Measurements from ENCODE around the gene YPEL5.
"Not testable (repeated sequence)": the region's sequence is repeated elsewhere in the genome, so short reads cannot be mapped to it uniquely, and the experiment has no call there.

YPEL5 gene

GRCh38 chr2:30136764-30137444, 9.9 kb upstream of the YPEL5 start:
- in situ Hi-C loops (cut with MboI; ENCODE audit: low sequenced_read_pairs) = no loop called here

- in situ Hi-C loops (cut with MboI; ENCODE audit: low sequenced_read_pairs) = no loop called here
Measured at GRCh38 chr2:30139131-30139870, 7.5 kb upstream of the YPEL5 start.

GRCh38 chr2:30141136-30141535, 5.7 kb upstream of the YPEL5 start:
- in situ Hi-C loops (cut with MboI; ENCODE audit: low sequenced_read_pairs) = no loop called here

GRCh38 chr2:30144260-30144659, 2.5 kb upstream of the YPEL5 start:
- in situ Hi-C loops (cut with MboI; ENCODE audit: low sequenced_read_pairs) = no loop called here

GRCh38 chr2:30144951-30145350, 1.9 kb upstream of the YPEL5 start:
- in situ Hi-C loops (cut with MboI; ENCODE audit: low sequenced_read_pairs) = not testable (repeated sequence)

GRCh38 chr2:30145826-30146336, 926 bp upstream of the YPEL5 start:
- in situ Hi-C loops (cut with MboI; ENCODE audit: low sequenced_read_pairs) = no loop called here

- in situ Hi-C loops (cut with MboI; ENCODE audit: low sequenced_read_pairs) = no loop called here
Measured at GRCh38 chr2:30147196-30147714, 448 bp downstream of the YPEL5 start.

GRCh38 chr2:30147715-30148610, 1.2 kb downstream of the YPEL5 start:
- in situ Hi-C loops (cut with MboI; ENCODE audit: low sequenced_read_pairs) = no loop called here

- in situ Hi-C loops (cut with MboI; ENCODE audit: low sequenced_read_pairs) = no loop called here
Measured at GRCh38 chr2:30148850-30149249, 2.0 kb downstream of the YPEL5 start.

- in situ Hi-C loops (cut with MboI; ENCODE audit: low sequenced_read_pairs) = no loop called here
Measured at GRCh38 chr2:30149513-30149912, 2.7 kb downstream of the YPEL5 start.

- in situ Hi-C loops (cut with MboI; ENCODE audit: low sequenced_read_pairs) = no loop called here
Measured at GRCh38 chr2:30149976-30150375, 3.2 kb downstream of the YPEL5 start.

GRCh38 chr2:30150786-30151185, 4.0 kb downstream of the YPEL5 start:
- in situ Hi-C loops (cut with MboI; ENCODE audit: low sequenced_read_pairs) = no loop called here

GRCh38 chr2:30152385-30152784, 5.6 kb downstream of the YPEL5 start:
- in situ Hi-C loops (cut with MboI; ENCODE audit: low sequenced_read_pairs) = no loop called here

- in situ Hi-C loops (cut with MboI; ENCODE audit: low sequenced_read_pairs) = no loop called here
Measured at GRCh38 chr2:30155202-30155601, 8.4 kb downstream of the YPEL5 start.

GRCh38 chr2:30155889-30156658, 9.3 kb downstream of the YPEL5 start:
- in situ Hi-C loops (cut with MboI; ENCODE audit: low sequenced_read_pairs) = no loop called here

- in situ Hi-C loops (cut with MboI; ENCODE audit: low sequenced_read_pairs) = no loop called here
Measured at GRCh38 chr2:30157616-30158015, 10.8 kb downstream of the YPEL5 start.

- in situ Hi-C loops (cut with MboI; ENCODE audit: low sequenced_read_pairs) = no loop called here
Measured at GRCh38 chr2:30159766-30160165, 13.0 kb downstream of the YPEL5 start.

- in situ Hi-C loops (cut with MboI; ENCODE audit: low sequenced_read_pairs) = no loop called here
Measured at GRCh38 chr2:30161929-30162706, 15.3 kb downstream of the YPEL5 start.

GRCh38 chr2:30162806-30163205, 16.0 kb downstream of the YPEL5 start:
- in situ Hi-C loops (cut with MboI; ENCODE audit: low sequenced_read_pairs) = no loop called here
